Germinal center (tissue), 1 donor: ENCODE measurements around the gene TFDP1.

ENCODE experiments used
- DNase-seq: peaks from one replicate; pipeline ENCODE4 v3.0.0; 2012; ENCODE audit warnings: mixed read lengths, low spot score

Gene TFDP1

DNA sequence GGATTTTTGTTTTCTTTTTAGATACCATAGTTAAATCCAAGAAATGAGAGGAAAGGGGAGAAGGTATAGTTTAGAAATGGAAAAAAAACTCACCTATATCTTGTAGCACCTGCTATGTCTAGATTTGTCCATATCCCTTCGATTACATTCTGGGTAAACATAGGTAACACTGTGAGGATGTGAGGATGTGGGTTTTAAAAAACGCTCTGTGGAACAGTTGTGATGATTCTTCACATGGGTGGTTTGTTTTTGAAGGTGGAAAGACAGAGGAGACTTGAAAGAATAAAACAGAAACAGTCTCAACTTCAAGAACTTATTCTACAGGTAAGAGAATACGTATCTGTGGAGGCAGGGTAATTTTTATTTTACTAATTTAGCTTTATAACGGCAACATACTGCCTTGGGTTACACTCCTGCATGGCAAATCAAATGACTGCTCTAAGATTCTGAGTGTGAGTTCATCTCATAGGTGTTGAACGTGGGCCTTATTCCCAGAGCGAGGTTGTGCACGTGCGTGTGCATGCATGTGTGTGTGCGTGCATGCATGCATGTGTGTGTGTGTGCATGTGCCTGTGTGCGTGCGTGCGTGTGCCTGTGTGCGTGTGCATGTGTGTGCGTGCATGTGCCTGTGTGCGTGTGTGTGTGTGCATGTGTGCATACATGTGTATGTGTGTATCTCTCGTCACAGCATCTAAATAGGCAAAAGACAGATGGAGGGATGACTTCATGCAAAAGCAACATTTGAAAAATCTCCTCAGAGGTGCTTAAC, 49.9 kb downstream of the TFDP1 start:
- no peak for DNase-seq

DNA sequence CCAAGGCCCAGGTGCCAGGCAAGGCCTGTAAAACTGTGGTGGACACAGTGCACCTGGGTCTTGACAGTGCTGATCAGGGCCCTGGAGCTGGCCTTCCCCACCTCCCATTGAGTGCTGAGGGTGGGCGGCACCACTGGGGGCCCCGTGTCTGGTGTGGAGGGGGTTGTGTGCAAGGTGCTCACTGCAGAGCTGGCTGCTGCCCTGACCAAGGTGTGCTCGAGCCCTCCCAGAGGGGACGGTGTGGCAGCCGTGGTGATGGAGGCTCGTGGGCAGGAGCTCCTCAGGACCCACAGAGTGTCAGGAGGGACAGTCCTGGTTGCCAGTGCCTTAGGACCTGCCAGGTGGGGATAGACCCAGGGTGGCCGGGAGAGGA, 50.5 kb downstream of the TFDP1 start:
- DNase-seq, result no peak

DNA sequence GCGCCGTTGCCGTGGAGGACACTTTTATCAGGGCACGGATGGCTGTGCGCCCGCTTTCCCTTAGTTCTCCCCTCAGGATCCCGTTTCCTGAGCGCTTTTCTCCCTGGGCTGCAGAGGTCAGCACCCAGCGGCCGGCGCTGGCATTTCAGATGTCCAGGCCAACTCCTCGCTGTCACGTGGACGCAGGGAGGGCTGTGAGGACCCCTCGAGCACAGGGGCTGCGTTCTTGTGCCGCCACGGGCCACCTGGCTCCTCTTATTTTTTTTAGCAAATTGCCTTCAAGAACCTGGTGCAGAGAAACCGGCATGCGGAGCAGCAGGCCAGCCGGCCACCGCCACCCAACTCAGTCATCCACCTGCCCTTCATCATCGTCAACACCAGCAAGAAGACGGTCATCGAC, 51.2 kb downstream of the TFDP1 start:
- no peak for DNase-seq

DNA sequence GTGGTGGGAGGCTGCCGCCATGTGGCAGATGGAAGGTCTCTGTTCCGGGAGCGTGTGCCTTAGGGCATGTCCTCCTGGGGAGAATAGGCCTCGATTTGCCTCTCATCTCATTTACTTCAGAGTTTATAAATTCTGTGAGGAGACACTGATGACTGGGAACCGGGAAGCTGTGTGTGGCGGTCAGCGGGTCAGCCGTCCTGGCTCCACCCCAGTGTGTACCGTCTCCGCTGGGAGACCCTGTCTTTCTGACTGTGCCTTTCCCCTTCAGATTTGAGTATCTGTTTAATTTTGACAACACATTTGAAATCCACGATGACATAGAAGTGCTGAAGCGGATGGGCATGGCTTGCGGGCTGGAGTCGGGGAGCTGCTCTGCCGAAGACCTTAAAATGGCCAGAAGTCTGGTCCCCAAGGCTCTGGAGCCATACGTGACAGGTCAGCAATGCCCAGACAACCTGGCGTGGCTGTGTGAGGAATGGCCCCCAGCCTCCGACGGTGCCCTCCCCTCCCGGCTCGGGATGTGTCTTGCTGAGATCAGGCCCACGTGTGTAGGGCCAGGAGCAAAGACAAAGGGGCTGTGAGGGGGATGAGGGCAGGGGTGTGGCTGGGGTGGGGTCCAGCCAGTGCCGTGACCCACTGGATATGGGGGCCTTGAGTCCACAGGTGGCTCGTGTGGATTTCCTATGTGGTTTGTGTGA, 51.9 kb downstream of the TFDP1 start:
- DNase-seq, result no peak

DNA sequence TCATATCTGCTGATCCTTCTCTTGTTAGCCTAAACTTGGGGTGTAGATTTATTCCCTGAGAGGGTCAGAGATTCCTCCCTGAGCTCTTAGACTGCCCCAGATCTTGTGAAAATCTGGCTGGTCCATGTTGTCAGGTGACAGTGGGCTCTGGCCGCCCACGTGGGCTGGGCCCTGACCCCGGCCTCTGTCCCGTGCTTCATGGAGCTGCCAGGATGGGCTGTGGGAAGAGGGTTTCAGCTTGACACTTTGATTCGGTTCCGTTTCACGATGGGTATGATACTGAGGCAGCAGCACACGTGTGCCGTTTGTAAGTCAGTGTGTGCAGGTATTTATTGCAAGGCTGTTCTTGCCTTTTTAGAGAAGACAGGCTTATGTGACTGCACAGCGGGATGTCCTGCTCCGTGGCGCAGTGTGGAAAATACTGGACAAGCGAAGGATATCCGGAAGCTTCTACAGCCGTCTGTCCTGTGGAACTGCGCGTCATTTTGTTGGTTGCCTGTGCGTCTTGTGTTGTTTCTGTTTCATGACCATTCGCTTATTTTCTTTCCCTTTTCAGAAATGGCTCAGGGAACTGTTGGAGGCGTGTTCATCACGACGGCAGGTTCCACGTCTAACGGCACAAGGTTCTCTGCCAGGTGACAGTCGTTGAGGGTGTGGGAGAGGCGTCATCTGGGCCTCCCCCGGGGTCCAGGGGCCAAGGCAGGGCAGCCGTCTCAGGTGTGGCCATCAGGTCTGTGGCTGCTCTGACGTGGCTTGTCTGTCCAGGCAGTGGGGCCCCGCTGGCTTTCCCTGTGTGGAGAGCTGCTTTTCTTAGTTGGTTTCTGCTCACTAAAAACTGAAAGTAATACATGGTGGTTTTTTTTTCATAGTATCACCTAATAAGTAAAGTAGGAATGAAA, 53.0 kb downstream of the TFDP1 start:
- no peak for DNase-seq

DNA sequence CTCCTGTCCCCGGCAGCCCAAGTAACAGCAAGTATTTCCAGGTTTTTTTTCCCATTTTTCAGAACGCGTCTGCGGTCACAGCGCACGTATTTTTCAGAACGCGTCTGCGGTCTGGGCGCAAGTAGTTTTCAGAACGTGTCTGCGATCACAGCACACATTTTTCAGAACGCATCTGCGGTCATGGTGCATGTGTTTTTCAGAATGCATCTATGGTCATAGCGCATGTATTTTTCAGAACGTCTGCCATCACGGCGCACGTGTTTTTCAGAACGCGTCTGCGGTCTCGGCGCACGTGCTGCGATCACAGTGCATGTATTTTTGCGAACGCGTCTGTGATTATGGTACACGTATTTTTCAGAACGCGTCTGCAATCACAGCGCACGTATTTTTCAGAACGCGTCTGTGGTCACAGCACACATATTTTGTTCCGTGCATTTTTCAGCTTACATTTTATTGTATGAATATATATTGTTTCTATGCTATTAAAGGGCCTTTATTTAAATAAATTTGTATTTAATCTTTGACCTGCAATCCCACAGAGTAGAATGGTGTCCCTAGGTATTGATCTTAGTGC, 53.7 kb downstream of the TFDP1 start:
- no peak for DNase-seq

DNA sequence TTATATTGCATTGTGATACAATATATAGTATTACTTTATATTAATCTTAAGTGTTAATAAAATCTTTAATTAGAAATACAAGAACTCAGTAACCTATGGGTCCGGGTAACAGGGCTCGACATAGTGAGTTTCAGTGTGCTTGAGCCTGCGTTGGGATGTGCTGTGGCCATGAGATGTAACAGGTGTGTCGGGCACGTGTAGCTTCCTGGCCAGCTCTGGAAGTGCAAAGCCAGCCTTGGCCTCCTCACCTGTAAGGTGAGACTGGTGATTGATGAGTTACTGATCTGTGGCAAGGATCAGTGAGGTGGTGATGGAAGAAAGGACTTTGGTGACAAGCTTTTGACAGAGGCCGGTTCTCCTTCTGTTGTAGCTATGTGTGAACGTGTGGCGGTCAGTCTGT, 54.3 kb downstream of the TFDP1 start:
- DNase-seq, result no peak

DNA sequence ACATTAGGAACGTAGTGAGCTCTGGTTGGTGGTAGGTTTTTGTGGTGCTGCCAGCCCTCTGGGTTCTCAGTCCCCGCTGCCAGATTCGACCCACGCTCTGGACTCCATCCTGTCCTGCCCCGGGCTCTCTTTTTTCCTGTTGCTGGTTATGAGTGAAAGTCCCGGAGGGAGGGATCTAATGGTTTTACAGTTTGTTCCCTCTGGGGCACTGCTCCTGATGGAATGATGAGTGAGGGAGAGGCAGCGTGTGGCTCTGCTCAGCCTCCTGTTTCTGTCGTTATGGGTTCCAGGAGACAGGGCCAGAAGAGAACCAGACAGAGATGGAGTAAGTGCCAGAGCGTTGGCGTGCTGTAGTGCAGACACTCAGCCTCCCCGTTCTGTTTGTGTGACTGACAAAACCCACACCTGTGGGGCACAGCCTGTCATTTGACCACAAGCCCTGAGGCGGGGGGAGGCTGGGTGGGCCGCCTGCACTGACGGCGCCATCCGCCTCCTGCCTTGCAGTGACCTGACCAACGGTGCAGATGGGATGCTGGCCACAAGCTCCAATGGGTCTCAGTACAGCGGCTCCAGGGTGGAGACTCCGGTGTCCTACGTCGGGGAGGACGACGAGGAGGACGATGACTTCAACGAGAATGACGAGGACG, 55.2 kb downstream of the TFDP1 start:
- DNase-seq, result no peak

DNA sequence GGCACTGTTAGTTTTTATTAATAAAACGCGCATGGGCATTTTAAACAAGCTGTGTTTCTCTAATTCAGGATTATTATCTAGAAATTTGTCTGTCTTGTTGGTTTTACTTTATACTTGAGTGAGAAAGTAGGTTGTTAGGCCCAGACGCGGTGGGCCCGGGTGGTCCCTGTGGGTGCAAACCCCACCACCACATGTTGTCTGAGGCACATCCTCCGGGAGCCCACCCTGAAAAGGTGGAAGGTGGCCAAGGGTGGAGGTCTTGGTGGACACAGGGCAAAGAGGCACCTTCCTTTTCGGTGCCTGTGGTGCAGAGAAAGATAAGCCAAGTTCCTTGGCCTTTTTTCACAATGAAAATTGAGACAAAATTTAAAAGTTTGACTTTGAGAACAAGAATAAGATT, 56.9 kb downstream of the TFDP1 start:
- no peak for DNase-seq

DNA sequence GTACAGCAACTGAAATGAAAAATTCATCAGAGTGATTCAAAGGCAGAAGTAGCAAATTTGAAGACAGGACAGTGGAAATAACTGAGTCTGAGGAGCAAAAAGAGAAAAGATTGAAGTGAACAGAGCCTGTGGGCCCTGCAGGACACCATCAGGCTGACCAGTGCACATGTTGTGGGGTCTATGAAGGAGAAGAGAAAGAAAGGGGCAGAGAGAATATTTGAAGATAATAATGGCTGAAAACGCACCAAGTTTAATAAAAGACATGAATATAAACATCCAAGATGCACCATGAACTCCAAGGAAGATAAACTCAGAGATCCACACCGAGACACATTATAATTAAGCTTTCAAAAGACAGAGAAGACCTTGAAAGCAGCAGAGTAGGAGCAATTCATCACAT, 58.0 kb downstream of the TFDP1 start:
- DNase-seq, result no peak

DNA sequence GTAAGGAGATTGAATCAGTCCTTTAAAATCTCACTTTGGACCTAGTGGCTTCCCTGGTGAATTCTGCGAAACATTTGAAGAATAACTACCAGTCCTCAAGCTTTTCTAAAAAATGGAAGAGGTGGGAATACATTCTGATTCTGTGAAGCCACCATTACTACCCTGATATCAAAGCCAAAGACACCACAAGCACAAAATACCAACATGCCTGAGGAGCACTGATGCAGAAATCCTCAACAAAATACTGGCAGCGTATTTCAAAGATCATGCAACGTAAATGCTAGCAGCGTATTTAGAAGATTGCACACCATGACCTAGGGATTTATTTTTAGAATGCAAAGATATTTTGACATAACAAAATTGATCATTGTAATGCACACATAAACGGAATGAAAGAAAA, 59.0 kb downstream of the TFDP1 start:
- no peak for DNase-seq

DNA sequence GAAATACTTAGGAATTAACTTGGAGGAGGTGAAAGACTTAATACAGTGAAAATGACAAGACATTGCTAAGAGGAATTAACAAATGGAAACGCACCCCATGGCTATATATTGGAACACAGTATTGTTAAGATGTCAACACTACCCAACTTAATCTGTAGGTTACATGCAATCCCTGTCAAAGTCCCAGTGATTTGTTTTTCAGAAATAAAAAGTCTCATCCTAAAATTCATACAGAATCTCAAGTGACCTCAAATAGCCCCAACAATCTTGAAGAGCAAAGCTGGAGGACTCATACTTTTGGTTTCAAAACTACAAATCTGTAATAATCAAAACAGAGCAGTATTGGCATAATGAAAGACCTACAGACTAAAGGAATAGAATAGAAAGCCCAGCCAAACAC, 60.2 kb downstream of the TFDP1 start:
- DNase-seq, result no peak

DNA sequence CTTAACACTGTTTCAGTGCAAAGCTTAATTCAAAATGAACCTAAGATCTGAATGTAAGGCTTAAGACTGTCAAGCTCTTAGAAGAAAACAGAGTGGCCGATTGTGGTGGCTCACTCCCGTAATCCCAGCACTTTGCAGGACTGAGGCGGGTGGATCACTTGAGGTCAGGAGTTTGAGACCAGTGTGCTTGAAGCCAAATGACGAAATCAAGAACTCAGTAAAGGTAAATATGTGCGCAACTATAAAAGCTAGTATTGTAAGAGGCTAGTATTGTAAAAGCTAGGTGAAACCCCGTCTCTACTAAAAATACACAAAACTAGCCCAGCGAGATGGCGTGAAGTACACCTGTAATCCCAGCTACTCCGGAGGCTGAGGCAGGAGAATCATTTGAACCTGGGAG, 60.8 kb downstream of the TFDP1 start:
- no peak for DNase-seq

DNA sequence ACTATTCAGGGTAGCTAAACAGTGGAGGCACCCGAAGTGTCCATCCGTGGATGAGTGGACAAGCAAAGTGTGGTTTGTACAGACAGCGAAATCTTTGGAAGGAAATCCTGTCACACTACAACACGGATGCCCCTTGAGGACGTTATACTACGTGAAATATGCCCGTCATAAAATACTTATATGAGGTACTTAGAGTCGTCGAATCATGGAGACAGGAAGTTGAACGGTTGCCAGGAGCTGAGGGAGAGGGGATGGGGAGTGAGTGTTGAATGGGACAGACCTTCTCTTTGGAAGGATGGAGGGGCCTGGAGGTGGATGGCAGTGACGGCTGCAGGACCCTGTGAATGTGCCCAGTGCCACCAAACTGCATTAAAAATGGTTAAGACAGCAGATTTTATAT, 61.8 kb downstream of the TFDP1 start:
- no peak for DNase-seq

DNA sequence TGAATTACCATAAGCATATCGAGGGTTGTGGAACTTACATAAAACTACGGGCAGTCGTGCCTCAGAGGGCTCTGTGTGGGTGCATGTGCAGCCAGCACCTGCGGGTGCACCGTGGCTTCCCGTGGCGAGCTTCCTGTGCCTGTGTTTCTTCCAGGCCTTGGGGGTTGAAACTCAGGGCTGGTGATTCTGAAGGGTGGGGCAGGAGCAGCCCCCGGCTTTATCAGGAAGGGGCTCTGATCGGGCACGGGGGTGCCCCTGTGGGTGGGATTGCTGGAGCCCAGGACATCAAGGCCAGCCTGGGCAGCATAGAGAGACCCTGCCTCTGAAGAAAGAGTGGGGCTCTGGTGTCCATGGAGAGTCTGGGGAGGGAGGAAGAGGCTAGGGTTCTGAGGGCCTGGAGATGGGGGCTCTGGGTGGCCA, 62.4 kb downstream of the TFDP1 start:
- DNase-seq, result no peak

DNA sequence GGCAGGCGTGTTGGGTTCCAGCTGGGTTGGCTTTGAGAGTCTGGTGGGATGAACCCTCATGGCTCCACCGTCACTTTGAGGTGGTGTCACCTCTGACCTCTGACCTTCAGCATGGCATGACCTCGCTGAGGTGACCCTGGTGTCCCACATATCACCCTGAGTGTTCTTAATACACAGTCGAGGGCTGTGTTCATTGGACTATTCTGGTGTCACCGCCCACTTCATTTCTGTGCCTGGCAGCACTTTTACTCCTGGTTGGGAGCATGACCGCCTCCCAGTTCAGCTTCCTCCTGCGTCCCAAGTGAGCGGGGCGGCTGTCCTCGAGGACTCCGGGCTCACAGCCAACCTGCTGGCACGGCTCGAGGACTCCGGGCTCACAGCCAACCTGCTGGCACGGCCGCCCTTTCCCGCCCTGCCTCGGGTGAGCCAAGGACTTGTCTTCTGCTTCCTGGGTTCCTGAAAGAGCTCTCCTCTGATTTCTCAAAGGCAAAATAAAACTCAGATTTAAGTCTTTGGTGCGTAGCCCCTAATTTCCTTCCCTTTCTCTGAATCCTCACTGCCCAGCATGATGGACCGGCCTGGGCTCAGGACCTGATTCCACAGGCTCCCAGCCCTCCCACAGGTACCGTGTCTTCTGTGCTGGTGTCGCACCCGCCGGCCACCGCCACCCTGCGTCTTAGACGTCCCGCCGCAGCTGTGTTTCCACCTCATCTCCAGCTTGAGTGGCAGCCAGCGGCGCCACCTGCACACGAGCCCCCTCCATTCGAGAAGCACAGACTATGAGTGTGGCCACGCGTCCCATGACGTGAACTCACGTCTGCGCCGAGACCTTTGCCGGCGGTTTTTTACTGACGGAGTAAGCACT, 63.0 kb downstream of the TFDP1 start:
- DNase-seq, result no peak

DNA sequence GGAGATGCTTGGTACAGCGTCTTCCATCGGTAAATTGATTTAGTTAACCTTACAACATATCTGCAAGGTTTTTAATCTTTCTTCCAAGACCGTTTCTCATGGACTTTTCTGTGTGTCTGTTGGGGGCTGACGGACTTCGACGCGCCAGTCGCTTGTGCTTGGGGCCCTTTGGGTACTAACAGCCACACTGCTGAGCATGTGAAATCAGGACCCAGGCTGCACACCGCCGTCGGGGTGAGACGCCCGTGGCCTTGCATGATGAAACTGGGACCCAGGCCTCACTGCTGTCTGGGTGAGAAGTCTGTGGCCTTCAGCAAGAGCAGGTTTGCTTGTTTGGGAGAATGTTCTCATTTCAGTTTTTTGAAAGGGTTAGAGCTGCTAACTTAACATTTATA, 63.7 kb downstream of the TFDP1 start:
- DNase-seq, result no peak

DNA sequence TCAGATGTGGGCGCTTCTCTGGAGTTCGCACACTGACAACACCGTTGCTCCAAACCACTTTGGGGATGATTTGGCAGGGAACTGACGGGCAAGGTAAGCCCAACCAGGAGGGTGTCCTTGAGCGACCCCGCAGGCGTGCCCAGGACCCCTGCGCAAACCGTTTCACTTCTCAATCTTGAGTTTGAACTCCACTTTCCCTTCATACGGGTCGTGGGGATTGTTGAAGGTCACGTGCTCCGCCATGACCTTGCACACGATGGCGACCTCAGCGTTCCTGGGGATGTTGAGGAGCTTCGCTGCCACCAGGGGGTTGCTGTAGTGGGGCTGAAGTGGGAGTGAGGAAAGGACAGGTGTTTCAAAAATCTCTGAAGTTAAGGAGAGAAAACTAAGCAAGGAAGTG, 64.7 kb downstream of the TFDP1 start:
- no peak for DNase-seq

DNA sequence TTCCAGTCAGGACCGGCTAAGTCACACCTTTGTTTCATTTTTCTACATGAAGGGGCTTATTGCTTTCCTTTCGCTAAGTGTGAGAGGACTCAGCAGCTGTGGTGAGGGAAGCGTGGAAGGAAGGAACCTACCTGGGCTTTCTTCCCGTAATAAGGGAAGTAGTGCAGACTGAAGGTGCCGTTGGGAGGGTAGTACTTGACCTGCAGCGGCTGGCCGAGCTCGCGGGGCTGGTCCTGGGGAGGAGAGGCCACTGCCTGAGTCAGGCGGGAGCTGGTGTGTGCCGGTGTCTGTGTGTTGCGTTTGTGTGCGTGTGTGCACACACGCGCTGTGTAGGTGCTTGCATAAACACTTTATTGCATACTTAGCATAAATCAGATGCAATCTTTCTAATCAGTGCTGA, 65.7 kb downstream of the TFDP1 start:
- no peak for DNase-seq

DNA sequence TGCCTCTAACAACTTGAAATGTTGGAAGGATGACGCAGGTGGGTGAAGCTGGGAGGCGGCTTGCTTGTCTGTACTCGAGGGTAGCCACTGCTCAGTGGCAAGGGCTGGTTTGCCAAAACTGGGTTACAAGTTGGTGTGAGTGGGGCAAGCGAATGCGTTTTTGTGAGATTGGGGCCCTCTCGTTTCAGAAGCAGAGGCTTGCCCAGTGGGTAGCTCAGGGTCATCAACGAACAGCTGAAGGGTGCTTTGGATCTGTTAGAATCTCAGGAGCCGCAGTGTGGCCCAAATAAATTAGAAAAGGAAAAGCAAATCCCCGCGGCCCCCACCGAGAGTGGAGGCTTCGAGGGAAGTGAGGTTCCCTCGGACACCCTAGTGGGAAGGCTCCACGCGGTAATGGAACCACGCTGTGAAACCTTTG, 66.2 kb downstream of the TFDP1 start:
- no peak for DNase-seq
